SK-N-SH treated with all-trans-retinoic acid at 6 μM for 48 hours (cell line): ENCODE results near the gene RGL4.

Experiments
- ARNTL ChIP-seq: fragments of 450-650 bp; formaldehyde crosslinking; IDR thresholded peaks from 2 replicates; pipeline ENCODE4 v1.5.0; 2020; ENCODE audit warnings: low read depth, mild to moderate bottlenecking, moderate library complexity, borderline replicate concordance
- BACH2 ChIP-seq: fragments of 250-450 bp; sonication (Bioruptor Pico); IDR thresholded peaks from 2 replicates; pipeline ENCODE4 v1.9.0; 2021; ENCODE audit warnings: mild to moderate bottlenecking, borderline replicate concordance
- CREB5 ChIP-seq: fragments of 250-450 bp; sonication (Bioruptor Pico); IDR thresholded peaks from 2 replicates; pipeline ENCODE4 v1.5.1; 2020; ENCODE audit warnings: low read depth, mild to moderate bottlenecking, moderate library complexity
- CSDC2 ChIP-seq: fragments of 250-450 bp; sonication (Bioruptor Pico); IDR thresholded peaks from 2 replicates; pipeline ENCODE4 v1.5.0; 2020; ENCODE audit warnings: mild to moderate bottlenecking, moderate library complexity
- ESRRG ChIP-seq: fragments of 250-450 bp; sonication (Bioruptor Pico); IDR thresholded peaks from 2 replicates; pipeline ENCODE4 v1.6.1; 2021; ENCODE audit warnings: mild to moderate bottlenecking
- ISL1 ChIP-seq: fragments of 250-450 bp; sonication (Bioruptor Pico); IDR thresholded peaks from 2 replicates; pipeline ENCODE4 v2.1.2; 2022; ENCODE audit warnings: mild to moderate bottlenecking, moderate library complexity
- RARB ChIP-seq: fragments of 250-450 bp; sonication (Bioruptor Pico); IDR thresholded peaks from 2 replicates; pipeline ENCODE4 v1.8.0; 2021; ENCODE audit warnings: mild to moderate bottlenecking, moderate library complexity
- SNAI2 ChIP-seq: fragments of 250-450 bp; sonication (Bioruptor Pico); IDR thresholded peaks from 2 replicates; pipeline ENCODE4 v1.5.0; 2020; ENCODE audit warnings: mild to moderate bottlenecking, moderate library complexity
- ZFP3 ChIP-seq: fragments of 250-450 bp; sonication (Bioruptor Pico); IDR thresholded peaks from 2 replicates; pipeline ENCODE4 v1.5.0; 2020; ENCODE audit warnings: mild to moderate bottlenecking, moderate library complexity
- ZFP30 ChIP-seq: fragments of 450-650 bp; formaldehyde crosslinking; IDR thresholded peaks from 2 replicates; pipeline ENCODE4 v1.5.0; 2022; ENCODE audit warnings: mild to moderate bottlenecking, moderate library complexity
- TF ChIP-seq, protein P1 (sequence below): fragments of 250-450 bp; sonication (Bioruptor Pico); IDR thresholded peaks from 2 replicates; pipeline ENCODE4 v1.8.0; 2020; ENCODE audit warnings: mild to moderate bottlenecking, moderate library complexity, borderline replicate concordance

- TF ChIP-seq CSDC2 (no peak), BACH2 (CRISPR knock-in tag) (no peak), ZFP3 (CRISPR knock-in tag) (no peak), RARB (CRISPR knock-in tag) (no peak), SNAI2 (CRISPR knock-in tag) (no peak), ISL1 (no peak), CREB5 (CRISPR knock-in tag) (no peak), ZFP30 (CRISPR knock-in tag) (no peak), ARNTL (CRISPR knock-in tag) (no peak), ESRRG (CRISPR knock-in tag) (no peak)
- TF ChIP-seq, protein P1, sequence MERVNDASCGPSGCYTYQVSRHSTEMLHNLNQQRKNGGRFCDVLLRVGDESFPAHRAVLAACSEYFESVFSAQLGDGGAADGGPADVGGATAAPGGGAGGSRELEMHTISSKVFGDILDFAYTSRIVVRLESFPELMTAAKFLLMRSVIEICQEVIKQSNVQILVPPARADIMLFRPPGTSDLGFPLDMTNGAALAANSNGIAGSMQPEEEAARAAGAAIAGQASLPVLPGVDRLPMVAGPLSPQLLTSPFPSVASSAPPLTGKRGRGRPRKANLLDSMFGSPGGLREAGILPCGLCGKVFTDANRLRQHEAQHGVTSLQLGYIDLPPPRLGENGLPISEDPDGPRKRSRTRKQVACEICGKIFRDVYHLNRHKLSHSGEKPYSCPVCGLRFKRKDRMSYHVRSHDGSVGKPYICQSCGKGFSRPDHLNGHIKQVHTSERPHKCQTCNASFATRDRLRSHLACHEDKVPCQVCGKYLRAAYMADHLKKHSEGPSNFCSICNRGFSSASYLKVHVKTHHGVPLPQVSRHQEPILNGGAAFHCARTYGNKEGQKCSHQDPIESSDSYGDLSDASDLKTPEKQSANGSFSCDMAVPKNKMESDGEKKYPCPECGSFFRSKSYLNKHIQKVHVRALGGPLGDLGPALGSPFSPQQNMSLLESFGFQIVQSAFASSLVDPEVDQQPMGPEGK (CRISPR knock-in tag): no peak
Observed at GRCh38 chr22:23698094-23698493, 7.3 kb downstream of the RGL4 start.
